ENCODE data around the gene TAF3. TPM values are rescaled to one million over a fixed set of nuclear protein-coding genes. Genes with fewer than 3 reads are reported as not detected.
A peak's percentile ranks its signal among the peaks of the same experiment; 100 is the strongest.

Gene TAF3
- total RNA-seq, 8 experiments from 2014 or later = 3.0 to 7.8 (median 5.4) TPM

- H3K27ac ChIP-seq = no peak overlapping the region
- 0 to 49% (median 13%) methylated on average over 2 to 11 of the region's 15 CpGs; no CpG with 5 or more reads in 1 of the 10 experiments for WGBS, 10 experiments
- peaks cover 0 to 5% of the 10 kb centered on the region in 2 donors for H3K4me1 ChIP-seq (replicated peaks in 1 of 2)
- in situ Hi-C loops (cut with MboI; ENCODE audit: low pct_unique_long_range_greater_than_20kb in 2 of 9, low sequenced_read_pairs in 9 of 9, unreplicated experiment in 9 of 9) = loop anchor here in 1 of 9 experiments (25.0 kb wide), 1 partner anchor 1152 kb away; no protein-coding TSS in a partner anchor
- ATAC-seq (replicated peaks in 6 of 8) = peak in 4 of 8 experiments; percentile 30 to 56 (median 46)
- no peak overlapping the region for H3K4me3 ChIP-seq
These were observed 241.9 kb downstream of the TAF3 start for GRCh38 chr10:8060010-8060703.

- Histone ChIP-seq H3K4me1 (replicated peaks in 1 of 2) (peaks cover 0 to 5% of the 10 kb centered on the region in 2 donors), H3K27ac (no peak overlapping the region), H3K4me3 (no peak overlapping the region)
- 20 to 82% (median 31%) methylated on average over 2 to 10 of the region's 10 CpGs; no CpG with 5 or more reads in 2 of the 10 experiments for WGBS, 10 experiments
- in situ Hi-C loops (cut with MboI; ENCODE audit: low pct_unique_long_range_greater_than_20kb in 2 of 9, low sequenced_read_pairs in 9 of 9, unreplicated experiment in 9 of 9) = loop anchor here in 1 of 9 experiments (25.0 kb wide), 1 partner anchor 1152 kb away; no protein-coding TSS in a partner anchor
- ATAC-seq (replicated peaks in 6 of 8) = no peak
These were observed 242.4 kb downstream of the TAF3 start for GRCh38 chr10:8060704-8061121.

- 25 to 67% (median 45%) methylated on average over 1 to 6 of the region's 17 CpGs; no CpG with 5 or more reads in 4 of the 10 experiments for WGBS, 10 experiments
- no peak overlapping the region for H3K4me3 ChIP-seq
- in situ Hi-C loops (cut with MboI; ENCODE audit: low pct_unique_long_range_greater_than_20kb in 2 of 9, low sequenced_read_pairs in 9 of 9, unreplicated experiment in 9 of 9) = loop anchor here in 1 of 9 experiments (25.0 kb wide), 1 partner anchor 1151 kb away; no protein-coding TSS in a partner anchor
- ATAC-seq (replicated peaks in 6 of 8) = no peak
- no peak overlapping the region for H3K27ac ChIP-seq
- H3K4me1 ChIP-seq (replicated peaks in 1 of 2) = peaks cover 0 to 5% of the 10 kb centered on the region in 2 donors
These were observed 243.2 kb downstream of the TAF3 start for GRCh38 chr10:8061274-8062211.

GRCh38 chr10:8063128-8063908 lies 245.0 kb downstream of the TAF3 start:
- 12 to 100% (median 37%) methylated on average over 1 to 12 of the region's 15 CpGs for WGBS, 10 experiments
- no peak overlapping the region for H3K4me3 ChIP-seq
- H3K27ac ChIP-seq = no peak overlapping the region
- in situ Hi-C loops (cut with MboI; ENCODE audit: low pct_unique_long_range_greater_than_20kb in 2 of 9, low sequenced_read_pairs in 9 of 9, unreplicated experiment in 9 of 9) = loop anchor here in 1 of 9 experiments (25.0 kb wide), 1 partner anchor 1149 kb away; no protein-coding TSS in a partner anchor
- H3K4me1 ChIP-seq (replicated peaks in 1 of 2) = peaks cover 0 to 5% of the 10 kb centered on the region in 2 donors
- no peak for ATAC-seq (replicated peaks in 6 of 8)

GRCh38 chr10:8063935-8064334 lies 245.6 kb downstream of the TAF3 start:
- no peak overlapping the region for H3K27ac ChIP-seq
- in situ Hi-C loops (cut with MboI; ENCODE audit: low pct_unique_long_range_greater_than_20kb in 2 of 9, low sequenced_read_pairs in 9 of 9, unreplicated experiment in 9 of 9) = loop anchor here in 1 of 9 experiments (25.0 kb wide), 1 partner anchor 1148 kb away; no protein-coding TSS in a partner anchor
- peaks cover 0 to 5% of the 10 kb centered on the region in 2 donors for H3K4me1 ChIP-seq (replicated peaks in 1 of 2)
- no peak for ATAC-seq (replicated peaks in 6 of 8)
- H3K4me3 ChIP-seq = no peak overlapping the region
- 0 to 69% (median 33%) methylated on average over 1 to 12 of the region's 13 CpGs; no CpG with 5 or more reads in 1 of the 10 experiments for WGBS, 10 experiments

- in situ Hi-C loops (cut with MboI; ENCODE audit: low pct_unique_long_range_greater_than_20kb in 2 of 9, low sequenced_read_pairs in 9 of 9, unreplicated experiment in 9 of 9) = loop anchor here in 1 of 9 experiments (25.0 kb wide), 1 partner anchor 1148 kb away; no protein-coding TSS in a partner anchor
- no peak overlapping the region for H3K27ac ChIP-seq
- H3K4me1 ChIP-seq (replicated peaks in 1 of 2) = peaks cover 0 to 5% of the 10 kb centered on the region in 2 donors
- no peak overlapping the region for H3K4me3 ChIP-seq
- 0 to 65% (median 19%) methylated on average over 1 to 5 of the region's 5 CpGs for WGBS, 10 experiments
- ATAC-seq (replicated peaks in 6 of 8) = no peak
These were observed 246.1 kb downstream of the TAF3 start for GRCh38 chr10:8064436-8064835.

- in situ Hi-C loops (cut with MboI; ENCODE audit: low pct_unique_long_range_greater_than_20kb in 2 of 9, low sequenced_read_pairs in 9 of 9, unreplicated experiment in 9 of 9) = loop anchor here in 1 of 9 experiments (25.0 kb wide), 1 partner anchor 1147 kb away; no protein-coding TSS in a partner anchor
- Histone ChIP-seq H3K27ac (no peak overlapping the region), H3K4me3 (no peak overlapping the region), H3K4me1 (replicated peaks in 1 of 2) (peaks cover 0 to 5% of the 10 kb centered on the region in 2 donors)
- ATAC-seq (replicated peaks in 6 of 8) = no peak
- WGBS, 10 experiments = 6 to 71% (median 45%) methylated on average over 1 to 2 of the region's 2 CpGs; no CpG with 5 or more reads in 1 of the 10 experiments
These were observed 247.3 kb downstream of the TAF3 start for GRCh38 chr10:8065651-8066050.

GRCh38 chr10:8066124-8066523 lies 247.8 kb downstream of the TAF3 start:
- in situ Hi-C loops (cut with MboI; ENCODE audit: low pct_unique_long_range_greater_than_20kb in 2 of 9, low sequenced_read_pairs in 9 of 9, unreplicated experiment in 9 of 9) = loop anchor here in 1 of 9 experiments (25.0 kb wide), 1 partner anchor 1146 kb away; no protein-coding TSS in a partner anchor
- H3K27ac ChIP-seq = no peak overlapping the region
- no peak for ATAC-seq (replicated peaks in 6 of 8)
- no peak overlapping the region for H3K4me3 ChIP-seq
- peaks cover 0 to 5% of the 10 kb centered on the region in 2 donors for H3K4me1 ChIP-seq (replicated peaks in 1 of 2)
- WGBS, 10 experiments = 62 to 100% (median 80%) methylated on average over 1 of the region's 1 CpG

Other genes with a start within 250 kb of the TAF3 start
- 100 to 1,000 TPM in 1 of 8 experiments, 1 to 10 TPM in 4, under 1 TPM in 3; 0.15 to 154 (median 1.8) TPM for gene ITIH5, start 151.5 kb upstream of the TAF3 start, total RNA-seq
- gene ITIH2, start 115.2 kb upstream of the TAF3 start, total RNA-seq = 100 to 1,000 TPM in 1 of 8 experiments, under 1 TPM in 4, not detected in 3; 0.05 to 398 (median 0.13) TPM
- gene KIN, start 30.5 kb upstream of the TAF3 start, total RNA-seq = 10 to 100 TPM in 5 of 8 experiments, 1 to 10 TPM in 3; 4.7 to 13.3 (median 10.5) TPM
- gene ATP5F1C, start 30.3 kb upstream of the TAF3 start, total RNA-seq = 100 to 1,000 TPM; 253 to 449 (median 283) TPM
- gene GATA3, start 236.2 kb downstream of the TAF3 start, total RNA-seq = 1 to 10 TPM in 2 of 8 experiments, under 1 TPM in 6; 0.11 to 3.2 (median 0.42) TPM